Measurements from ENCODE around the gene AMIGO2.

Gene AMIGO2

DNA sequence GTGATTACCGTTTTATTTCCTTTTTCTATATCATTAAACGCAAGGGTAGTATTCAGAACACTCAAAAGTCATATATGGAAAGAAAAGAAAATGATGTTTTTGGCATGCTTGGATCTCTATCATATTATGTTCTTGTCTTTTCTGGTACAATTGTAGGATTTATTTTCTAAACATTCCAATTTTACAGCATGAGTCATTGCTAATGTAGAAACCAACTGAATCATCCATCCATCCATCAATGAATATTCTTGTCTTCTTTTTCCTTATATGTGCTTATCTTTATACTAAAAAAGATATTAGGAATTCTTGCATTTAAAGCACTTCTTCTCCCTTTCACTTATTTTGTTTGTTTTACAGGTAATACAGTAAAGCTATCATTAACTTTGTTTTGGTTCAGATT is 20.4 kb upstream of the AMIGO2 start:
- no peak for DNase-seq (ENCODE audit: low read depth)
- TF ChIP-seq, protein P1, sequence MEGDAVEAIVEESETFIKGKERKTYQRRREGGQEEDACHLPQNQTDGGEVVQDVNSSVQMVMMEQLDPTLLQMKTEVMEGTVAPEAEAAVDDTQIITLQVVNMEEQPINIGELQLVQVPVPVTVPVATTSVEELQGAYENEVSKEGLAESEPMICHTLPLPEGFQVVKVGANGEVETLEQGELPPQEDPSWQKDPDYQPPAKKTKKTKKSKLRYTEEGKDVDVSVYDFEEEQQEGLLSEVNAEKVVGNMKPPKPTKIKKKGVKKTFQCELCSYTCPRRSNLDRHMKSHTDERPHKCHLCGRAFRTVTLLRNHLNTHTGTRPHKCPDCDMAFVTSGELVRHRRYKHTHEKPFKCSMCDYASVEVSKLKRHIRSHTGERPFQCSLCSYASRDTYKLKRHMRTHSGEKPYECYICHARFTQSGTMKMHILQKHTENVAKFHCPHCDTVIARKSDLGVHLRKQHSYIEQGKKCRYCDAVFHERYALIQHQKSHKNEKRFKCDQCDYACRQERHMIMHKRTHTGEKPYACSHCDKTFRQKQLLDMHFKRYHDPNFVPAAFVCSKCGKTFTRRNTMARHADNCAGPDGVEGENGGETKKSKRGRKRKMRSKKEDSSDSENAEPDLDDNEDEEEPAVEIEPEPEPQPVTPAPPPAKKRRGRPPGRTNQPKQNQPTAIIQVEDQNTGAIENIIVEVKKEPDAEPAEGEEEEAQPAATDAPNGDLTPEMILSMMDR (IDR thresholded peaks at IDR 0.05; ENCODE audit: low read length, missing control alignments) = no peak
- no peak overlapping the region for H3K4me3 ChIP-seq (replicated peaks; ENCODE audit: low read depth, low read length)

DNA sequence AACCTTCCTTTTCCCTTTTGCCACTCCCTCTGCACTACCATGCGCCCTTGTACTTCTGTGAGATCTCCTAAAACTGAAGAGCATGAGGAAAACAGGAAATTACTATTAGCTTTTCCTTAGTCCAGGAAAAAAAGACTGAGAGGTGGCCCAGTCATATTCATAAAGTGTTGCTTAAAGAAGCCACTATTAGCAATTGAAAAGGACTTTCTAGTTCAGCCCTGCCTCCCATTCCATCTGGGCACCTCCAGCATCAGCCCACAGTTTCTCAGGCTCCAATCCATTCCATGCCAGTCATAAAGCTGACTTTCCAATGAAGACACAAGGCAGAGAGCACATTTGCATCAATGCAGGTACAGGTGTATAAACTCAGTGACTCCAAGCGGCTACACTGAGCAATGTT is 19.9 kb upstream of the AMIGO2 start:
- TF ChIP-seq, protein P1 (IDR thresholded peaks at IDR 0.05; ENCODE audit: low read length, missing control alignments) = no peak
- no peak for DNase-seq (ENCODE audit: low read depth)
- no peak overlapping the region for H3K4me3 ChIP-seq (replicated peaks; ENCODE audit: low read depth, low read length)

DNA sequence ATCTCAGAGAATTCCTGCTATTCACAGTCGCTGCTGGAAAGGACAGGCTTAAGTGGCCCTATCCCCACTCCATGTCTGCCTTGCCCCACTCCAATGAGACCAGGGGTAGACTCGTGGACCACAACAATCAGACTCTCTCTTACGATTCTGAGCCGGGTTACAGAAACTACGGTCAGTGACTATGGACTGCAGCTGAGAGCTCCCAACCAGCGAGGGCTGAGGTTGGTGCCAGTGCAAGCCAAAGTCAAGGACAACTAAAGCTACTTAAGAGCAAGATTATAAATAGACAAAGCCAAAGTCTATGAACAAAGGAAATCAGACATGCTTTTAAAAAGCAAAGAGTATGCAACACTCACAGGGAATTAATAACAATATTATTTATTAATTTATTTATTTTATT is 18.3 kb upstream of the AMIGO2 start:
- H3K4me3 ChIP-seq (replicated peaks; ENCODE audit: low read depth, low read length) = no peak overlapping the region
- DNase-seq (ENCODE audit: low read depth) = no peak
- TF ChIP-seq, protein P1 (IDR thresholded peaks at IDR 0.05; ENCODE audit: low read length, missing control alignments) = no peak

DNA sequence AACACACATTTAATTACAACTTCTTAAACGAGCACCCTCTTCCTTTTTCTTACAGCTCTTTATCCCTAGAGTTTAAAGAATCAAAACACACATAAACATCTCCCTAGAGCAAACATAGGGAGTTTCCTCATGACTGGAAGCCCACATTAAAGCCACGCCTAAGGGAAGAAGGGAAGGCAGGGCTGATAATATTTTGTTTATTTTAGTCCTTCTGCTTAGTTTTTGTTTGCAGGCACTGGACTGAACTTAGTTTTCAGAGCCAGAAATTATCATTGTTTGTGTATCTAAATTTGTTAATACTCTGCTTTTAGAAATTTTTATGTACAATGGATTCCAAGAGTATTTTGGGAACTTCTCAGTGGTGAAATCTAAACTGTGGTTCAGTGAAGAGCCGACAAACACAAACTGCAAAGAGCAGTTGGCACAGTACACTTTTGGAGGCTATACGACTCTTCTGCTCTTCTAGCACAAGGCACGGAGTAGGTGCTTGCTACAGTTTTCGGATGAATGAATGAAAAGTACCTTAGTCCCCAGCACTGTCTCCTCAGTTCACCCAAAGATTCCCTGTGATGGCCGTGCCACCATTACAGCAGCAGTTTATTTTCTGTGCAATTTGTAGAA is 17.6 kb upstream of the AMIGO2 start:
- DNase-seq (ENCODE audit: low read depth) = peak; percentile 40
- TF ChIP-seq, protein P1 (IDR thresholded peaks at IDR 0.05; ENCODE audit: low read length, missing control alignments) = no peak
- H3K4me3 ChIP-seq (replicated peaks; ENCODE audit: low read depth, low read length) = no peak overlapping the region

DNA sequence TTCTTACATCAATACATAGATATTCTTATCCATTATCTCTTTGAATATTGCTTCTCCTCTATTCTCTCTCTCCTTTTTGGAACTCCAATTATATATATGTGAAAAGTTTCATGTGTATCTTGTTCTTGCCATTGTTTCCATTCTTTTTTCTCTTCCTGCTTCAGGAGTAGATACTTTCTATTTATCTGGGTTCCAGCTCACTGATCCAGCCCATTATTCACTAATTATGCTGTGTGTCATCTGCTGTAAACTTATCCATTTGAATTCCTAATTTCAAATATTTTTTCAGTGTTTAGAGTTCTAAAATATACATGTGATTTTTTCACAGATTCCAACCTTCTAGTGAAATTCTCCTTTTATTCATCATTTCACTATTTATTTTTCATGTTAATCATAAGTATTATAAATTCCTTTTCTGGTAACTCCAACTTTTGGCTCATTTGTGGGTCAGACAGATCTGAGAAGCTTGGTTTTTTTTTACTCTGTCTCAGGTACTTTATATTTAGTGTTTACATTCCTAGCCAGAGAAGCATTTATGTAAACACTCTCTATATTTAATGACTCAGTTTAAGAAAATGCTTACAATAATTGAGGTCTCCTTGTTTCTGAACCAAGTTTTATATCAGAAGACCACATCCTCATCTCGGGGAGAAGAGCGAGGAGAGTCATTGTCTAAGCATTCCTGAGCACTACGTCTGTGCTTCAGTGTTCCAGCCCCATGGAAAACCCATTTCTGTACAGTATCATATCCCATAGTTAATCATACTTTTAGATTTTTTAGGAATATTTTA is 15.9 kb upstream of the AMIGO2 start:
- DNase-seq (ENCODE audit: low read depth) = peak; percentile 79
- H3K4me3 ChIP-seq (replicated peaks; ENCODE audit: low read depth, low read length) = no peak overlapping the region
- TF ChIP-seq, protein P1 (IDR thresholded peaks at IDR 0.05; ENCODE audit: low read length, missing control alignments) = no peak

DNA sequence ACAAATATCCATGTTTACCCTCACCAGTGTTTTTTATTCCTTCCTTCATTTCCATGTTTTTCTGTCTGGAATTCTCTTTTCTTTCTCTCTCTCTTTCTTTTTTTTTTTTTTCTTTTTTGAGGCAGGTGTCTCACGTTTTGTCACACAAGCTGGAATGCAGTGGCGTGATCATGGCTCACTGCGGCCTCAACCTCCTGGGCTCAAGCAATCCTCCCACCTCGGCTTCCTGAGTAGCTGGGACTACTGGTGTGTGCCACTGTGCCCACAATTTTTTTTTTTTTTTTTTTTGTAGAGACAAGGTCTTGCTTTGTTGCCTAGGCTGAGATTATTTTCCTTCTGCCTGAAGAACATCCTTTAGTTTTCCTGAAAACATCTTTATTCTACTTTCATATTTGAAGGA is 15.0 kb upstream of the AMIGO2 start:
- DNase-seq (ENCODE audit: low read depth) = peak; percentile 36
- TF ChIP-seq, protein P1 (IDR thresholded peaks at IDR 0.05; ENCODE audit: low read length, missing control alignments) = no peak
- no peak overlapping the region for H3K4me3 ChIP-seq (replicated peaks; ENCODE audit: low read depth, low read length)
